WI38 (cell line): ENCODE measurements around the gene GALNS.

Source experiments
- H3K4me3 ChIP-seq: 2 replicates; pipeline ENCODE4 v1.5.1; 2011; ENCODE audit warnings: low read depth, mild to moderate bottlenecking, control low read depth, low read length
- CTCF ChIP-seq: IDR thresholded peaks from 2 replicates; pipeline ENCODE4 v1.5.1; 2012; ENCODE audit warnings: low read depth, mild to moderate bottlenecking, control low read depth, low read length

The GALNS gene

DNA sequence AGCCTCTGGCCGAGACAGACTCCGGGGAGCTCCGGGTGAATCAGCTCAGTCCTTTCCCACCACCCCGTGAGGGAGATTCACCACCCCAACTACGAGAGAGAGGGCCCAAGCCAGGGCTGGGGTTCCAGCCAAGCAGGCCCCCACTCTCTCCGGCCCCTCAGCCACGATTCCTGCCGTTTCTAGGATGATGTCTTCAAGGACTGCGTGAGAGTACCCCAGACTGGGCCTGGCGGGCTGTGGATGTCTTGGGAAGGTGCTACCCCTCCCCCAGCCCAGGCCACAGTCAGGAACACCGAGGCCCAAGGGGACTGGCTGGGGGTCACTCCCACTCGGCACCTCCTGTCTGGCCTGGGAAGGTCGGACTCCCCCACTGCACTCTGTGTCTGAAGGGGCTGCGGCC lies 31.3 kb upstream of the GALNS start:
- H3K4me3 ChIP-seq = no peak overlapping the region
- no peak for TF ChIP-seq CTCF

DNA sequence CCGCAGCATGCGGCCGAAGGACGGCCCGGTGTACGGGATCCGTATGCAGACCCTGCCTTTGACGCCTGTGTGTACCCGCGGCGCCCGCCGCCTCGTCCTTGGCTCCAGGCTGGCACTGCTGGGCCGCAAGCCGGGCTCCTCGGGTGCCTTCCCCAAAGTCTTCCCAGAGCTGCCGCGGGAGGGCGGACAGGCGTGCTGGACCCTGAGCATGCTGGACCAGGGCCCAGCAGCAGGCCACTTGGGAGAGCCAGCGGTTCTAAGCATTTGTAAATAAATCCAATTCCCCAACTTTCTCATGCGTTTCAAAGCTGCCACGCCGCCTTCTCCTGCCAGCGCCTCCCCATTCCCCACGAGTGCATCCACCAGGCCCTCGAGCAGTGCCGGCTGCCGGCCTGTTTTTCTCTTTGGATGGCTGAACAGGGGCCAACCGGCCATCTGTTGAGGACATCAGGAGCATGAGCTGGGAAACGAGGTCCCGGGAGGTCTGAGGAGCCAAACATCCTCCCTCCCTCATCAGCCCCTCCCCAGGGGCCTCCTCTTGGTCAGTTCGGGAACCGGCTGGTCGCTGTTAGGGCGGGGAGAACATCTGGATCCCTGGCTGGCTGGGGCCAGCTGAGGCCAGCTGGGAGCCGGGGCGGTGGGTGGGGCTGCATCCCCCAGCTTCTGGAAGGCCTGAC lies 30.2 kb upstream of the GALNS start:
- TF ChIP-seq CTCF = no peak
- H3K4me3 ChIP-seq = no peak overlapping the region

DNA sequence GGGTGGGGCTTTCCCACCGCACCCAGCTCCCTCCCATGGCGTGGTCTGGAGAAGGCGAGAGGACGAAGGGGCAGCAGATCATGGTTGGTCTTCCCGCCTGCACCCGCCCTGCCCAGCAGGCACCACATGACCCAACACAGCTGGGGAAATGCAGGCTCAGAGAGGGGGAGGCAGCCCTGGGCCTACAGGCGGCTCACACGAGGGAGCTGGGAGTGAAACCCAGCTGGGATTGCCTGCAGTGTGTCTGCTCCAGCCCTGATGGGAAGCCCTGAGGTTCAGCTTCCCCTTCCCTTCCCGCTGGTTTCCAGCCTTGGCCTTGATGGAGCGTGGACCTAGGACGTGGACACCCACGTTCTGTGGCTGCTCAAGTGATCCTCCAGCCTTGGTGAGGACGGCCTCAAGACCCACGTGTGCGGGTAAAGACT lies 29.7 kb upstream of the GALNS start:
- no peak for TF ChIP-seq CTCF
- H3K4me3 ChIP-seq = no peak overlapping the region

- no peak for TF ChIP-seq CTCF
- no peak overlapping the region for H3K4me3 ChIP-seq
These were observed 29.0 kb upstream of the GALNS start for GRCh38 chr16:88885693-88886280.

- no peak for TF ChIP-seq CTCF
- no peak overlapping the region for H3K4me3 ChIP-seq
These were observed 28.0 kb upstream of the GALNS start for GRCh38 chr16:88884569-88885271.

- H3K4me3 ChIP-seq = no peak overlapping the region
- TF ChIP-seq CTCF = no peak
These were observed 27.2 kb upstream of the GALNS start for GRCh38 chr16:88883946-88884345.
